ENCODE results near the gene CNNM2. TPM values are rescaled to one million over a fixed set of nuclear protein-coding genes. Genes with fewer than 3 reads are reported as not detected.
"Not testable (repeated sequence)": the region's sequence is repeated elsewhere in the genome, so short reads cannot be mapped to it uniquely, and the experiment has no call there.

Gene CNNM2
- total RNA-seq, 2 donors from 2014 or later, result 13.4 to 18.9 TPM

DNA sequence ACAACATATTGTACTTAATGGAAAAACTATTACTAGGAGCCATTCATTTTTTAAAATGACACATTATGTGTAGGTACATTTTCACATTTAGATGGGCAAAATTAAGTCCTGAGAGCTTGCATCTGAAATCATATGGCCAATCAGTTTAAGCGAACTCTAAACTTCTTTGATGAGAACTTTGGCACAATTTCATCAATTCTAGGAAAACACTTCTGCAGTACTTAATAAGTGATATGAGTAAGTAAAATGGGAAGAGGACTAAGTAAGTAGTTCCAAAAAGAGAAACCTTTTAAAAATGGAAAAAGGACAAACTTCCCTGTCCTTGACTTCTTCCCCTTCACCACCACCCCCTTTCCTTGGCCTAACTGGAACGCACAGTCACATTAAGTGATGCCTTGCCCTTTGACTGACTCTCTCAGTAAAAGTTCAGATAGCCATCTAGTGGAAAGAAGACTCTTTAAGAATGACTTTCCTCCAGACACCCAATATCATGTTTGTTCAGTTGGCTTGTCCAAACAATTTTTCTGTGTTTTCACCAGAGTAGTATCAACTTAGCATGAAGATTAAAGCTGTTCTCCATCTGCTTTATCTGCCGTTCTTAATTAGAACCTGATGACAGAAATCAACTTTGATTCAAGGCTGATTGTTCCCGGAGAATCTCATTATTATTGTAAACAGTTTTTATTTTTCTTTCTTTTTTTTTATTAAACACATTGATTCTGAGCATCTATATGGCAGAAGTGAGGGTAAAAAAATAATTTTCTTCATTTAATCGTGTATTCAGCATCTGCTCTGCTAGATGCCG lies 45.1 kb downstream of the CNNM2 start:
- 45% methylated on average over 6 of the region's 6 CpGs for WGBS
- Histone ChIP-seq H3K9me3 (no peaks in the 10 kb centered on the region), H3K4me3 (no peak overlapping the region), H3K27me3 (replicated peaks; ENCODE audit: insufficient read depth) (no peaks in the 10 kb centered on the region), H3K27ac (no peak overlapping the region), H3K36me3 (no peaks in the 10 kb centered on the region), H3K4me1 (replicated peaks) (no peaks in the 10 kb centered on the region)
- TF ChIP-seq POLR2AphosphoS5 (IDR thresholded peaks at IDR 0.05), result no peak
- no peak for TF ChIP-seq POLR2A (IDR thresholded peaks at IDR 0.05)
- TF ChIP-seq, protein P1, sequence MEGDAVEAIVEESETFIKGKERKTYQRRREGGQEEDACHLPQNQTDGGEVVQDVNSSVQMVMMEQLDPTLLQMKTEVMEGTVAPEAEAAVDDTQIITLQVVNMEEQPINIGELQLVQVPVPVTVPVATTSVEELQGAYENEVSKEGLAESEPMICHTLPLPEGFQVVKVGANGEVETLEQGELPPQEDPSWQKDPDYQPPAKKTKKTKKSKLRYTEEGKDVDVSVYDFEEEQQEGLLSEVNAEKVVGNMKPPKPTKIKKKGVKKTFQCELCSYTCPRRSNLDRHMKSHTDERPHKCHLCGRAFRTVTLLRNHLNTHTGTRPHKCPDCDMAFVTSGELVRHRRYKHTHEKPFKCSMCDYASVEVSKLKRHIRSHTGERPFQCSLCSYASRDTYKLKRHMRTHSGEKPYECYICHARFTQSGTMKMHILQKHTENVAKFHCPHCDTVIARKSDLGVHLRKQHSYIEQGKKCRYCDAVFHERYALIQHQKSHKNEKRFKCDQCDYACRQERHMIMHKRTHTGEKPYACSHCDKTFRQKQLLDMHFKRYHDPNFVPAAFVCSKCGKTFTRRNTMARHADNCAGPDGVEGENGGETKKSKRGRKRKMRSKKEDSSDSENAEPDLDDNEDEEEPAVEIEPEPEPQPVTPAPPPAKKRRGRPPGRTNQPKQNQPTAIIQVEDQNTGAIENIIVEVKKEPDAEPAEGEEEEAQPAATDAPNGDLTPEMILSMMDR (IDR thresholded peaks at IDR 0.05), result no peak
- no peak for DNase-seq (ENCODE audit: low spot score)
- intact Hi-C loops (cut with DNase I), result no loop called here

DNA sequence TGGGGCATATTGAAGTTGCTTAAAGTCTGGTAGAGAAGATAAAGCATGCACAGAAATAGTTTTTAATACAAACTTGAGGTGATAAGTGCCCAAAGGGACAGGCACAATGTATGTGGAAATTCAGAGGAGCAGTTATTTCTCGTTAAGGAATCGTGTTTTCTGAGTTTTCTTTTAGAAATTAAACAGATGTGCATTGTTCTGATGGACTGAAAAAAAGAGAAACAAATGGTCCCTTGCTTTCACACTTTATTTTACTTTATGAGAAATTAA lies 45.6 kb downstream of the CNNM2 start:
- intact Hi-C loops (cut with DNase I), result no loop called here
- H3K4me3 ChIP-seq, result no peak overlapping the region
- H3K9me3 ChIP-seq, result no peaks in the 10 kb centered on the region
- no peaks in the 10 kb centered on the region for H3K36me3 ChIP-seq
- no peak for DNase-seq (ENCODE audit: low spot score)
- 46% methylated on average over 2 of the region's 2 CpGs for WGBS
- H3K27ac ChIP-seq, result no peak overlapping the region
- H3K4me1 ChIP-seq (replicated peaks), result no peaks in the 10 kb centered on the region
- no peak for TF ChIP-seq POLR2AphosphoS5 (IDR thresholded peaks at IDR 0.05)
- TF ChIP-seq, protein P1 (IDR thresholded peaks at IDR 0.05), result no peak
- TF ChIP-seq POLR2A (IDR thresholded peaks at IDR 0.05), result no peak
- H3K27me3 ChIP-seq (replicated peaks; ENCODE audit: insufficient read depth), result no peaks in the 10 kb centered on the region

DNA sequence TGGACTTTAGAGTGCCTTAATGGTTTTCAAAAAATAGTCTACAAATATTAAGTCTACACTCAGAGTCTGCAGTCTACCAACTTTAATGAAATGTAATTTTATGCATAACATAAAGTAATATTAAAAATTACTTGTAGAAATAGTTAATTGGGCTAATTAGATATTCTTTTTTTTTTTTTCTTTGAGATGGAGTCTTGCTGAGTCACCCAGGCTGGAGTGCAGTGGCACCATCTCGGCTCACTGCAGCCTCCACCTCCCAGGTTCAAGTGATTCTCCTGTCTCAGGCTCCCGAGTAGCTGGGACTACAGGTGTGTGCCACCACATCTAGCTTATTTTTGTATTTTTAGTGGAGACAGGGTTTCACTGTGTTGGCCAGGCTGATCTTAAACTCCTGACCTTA lies 46.0 kb downstream of the CNNM2 start:
- H3K27me3 ChIP-seq (replicated peaks; ENCODE audit: insufficient read depth); H3K9me3 ChIP-seq; H3K4me3 ChIP-seq; H3K27ac ChIP-seq; DNase-seq (ENCODE audit: low spot score); H3K36me3 ChIP-seq; intact Hi-C loops (cut with DNase I); H3K4me1 ChIP-seq (replicated peaks): not testable (repeated sequence)
- WGBS, result 92% methylated on average over 2 of the region's 2 CpGs

DNA sequence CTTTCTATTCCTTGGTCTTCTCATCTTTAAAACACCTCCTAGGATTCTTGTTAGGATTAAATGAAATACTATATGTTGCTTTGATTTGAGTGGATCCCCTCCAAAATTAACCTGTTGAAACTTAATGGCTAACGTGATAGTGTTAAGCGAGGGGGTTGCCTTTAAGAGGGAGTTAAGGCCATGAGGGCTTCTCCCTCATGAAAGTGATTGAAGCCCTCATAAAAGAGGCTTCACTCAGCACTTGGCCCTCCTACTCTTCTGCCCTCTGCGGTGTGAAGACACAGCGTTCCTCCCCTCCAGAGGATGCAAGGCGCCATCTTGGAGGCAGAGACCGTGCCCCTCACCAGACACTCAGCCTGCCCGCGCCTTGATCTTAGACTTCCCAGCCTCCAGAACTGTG lies 46.6 kb downstream of the CNNM2 start:
- H3K4me1 ChIP-seq (replicated peaks), result no peaks in the 10 kb centered on the region
- no peaks in the 10 kb centered on the region for H3K9me3 ChIP-seq
- no peaks in the 10 kb centered on the region for H3K27me3 ChIP-seq (replicated peaks; ENCODE audit: insufficient read depth)
- H3K4me3 ChIP-seq, result no peak overlapping the region
- TF ChIP-seq POLR2A (IDR thresholded peaks at IDR 0.05) (no peak), POLR2AphosphoS5 (IDR thresholded peaks at IDR 0.05) (no peak)
- TF ChIP-seq, protein P1 (IDR thresholded peaks at IDR 0.05), result no peak
- H3K36me3 ChIP-seq, result no peaks in the 10 kb centered on the region
- intact Hi-C loops (cut with DNase I), result no loop called here
- WGBS, result 82% methylated on average over 8 of the region's 8 CpGs
- no peak for DNase-seq (ENCODE audit: low spot score)
- H3K27ac ChIP-seq, result no peak overlapping the region

DNA sequence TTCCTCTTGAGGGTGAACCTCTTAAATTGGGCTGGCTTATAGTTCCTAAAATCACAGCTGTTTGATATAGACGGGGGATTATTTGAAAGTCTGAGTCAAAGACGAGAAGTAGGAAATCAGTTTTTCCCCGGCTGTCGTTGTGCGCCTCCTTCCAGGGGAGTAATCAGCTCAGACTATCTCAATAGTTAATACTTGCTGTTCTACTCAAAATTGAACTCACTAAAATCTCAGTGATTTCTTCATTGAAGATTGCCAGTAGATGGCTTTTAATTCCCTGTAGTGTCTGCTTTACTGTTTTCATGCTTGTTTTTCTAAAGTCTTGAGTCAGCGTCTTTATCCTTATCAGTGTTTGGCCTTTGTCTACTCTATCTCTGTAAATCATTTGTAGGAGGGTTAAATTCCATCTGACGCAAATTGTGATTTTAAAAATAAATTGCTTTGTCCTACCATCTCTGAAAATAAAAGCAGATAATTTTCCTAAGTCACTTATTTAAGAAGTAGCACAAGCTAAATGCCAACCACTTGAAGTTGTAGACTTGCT lies 47.3 kb downstream of the CNNM2 start:
- no peaks in the 10 kb centered on the region for H3K4me1 ChIP-seq (replicated peaks)
- no peak overlapping the region for H3K27ac ChIP-seq
- no peaks in the 10 kb centered on the region for H3K36me3 ChIP-seq

More for the DNA sequence above, 47.3 kb downstream of the CNNM2 start:
- intact Hi-C loops (cut with DNase I), result no loop called here
- TF ChIP-seq POLR2A (IDR thresholded peaks at IDR 0.05) (no peak), POLR2AphosphoS5 (IDR thresholded peaks at IDR 0.05) (no peak)
- TF ChIP-seq, protein P1 (IDR thresholded peaks at IDR 0.05), result no peak
- no peaks in the 10 kb centered on the region for H3K9me3 ChIP-seq
- H3K27me3 ChIP-seq (replicated peaks; ENCODE audit: insufficient read depth), result no peaks in the 10 kb centered on the region
- H3K4me3 ChIP-seq, result no peak overlapping the region
- DNase-seq (ENCODE audit: low spot score), result no peak
- WGBS, result 46% methylated on average over 7 of the region's 7 CpGs

Measured in prostate gland (tissue), 2 donors.